Measurements from ENCODE around the gene TREH.
"Not testable (repeated sequence)": the region's sequence is repeated elsewhere in the genome, so short reads cannot be mapped to it uniquely, and the experiment has no call there.

DNA sequence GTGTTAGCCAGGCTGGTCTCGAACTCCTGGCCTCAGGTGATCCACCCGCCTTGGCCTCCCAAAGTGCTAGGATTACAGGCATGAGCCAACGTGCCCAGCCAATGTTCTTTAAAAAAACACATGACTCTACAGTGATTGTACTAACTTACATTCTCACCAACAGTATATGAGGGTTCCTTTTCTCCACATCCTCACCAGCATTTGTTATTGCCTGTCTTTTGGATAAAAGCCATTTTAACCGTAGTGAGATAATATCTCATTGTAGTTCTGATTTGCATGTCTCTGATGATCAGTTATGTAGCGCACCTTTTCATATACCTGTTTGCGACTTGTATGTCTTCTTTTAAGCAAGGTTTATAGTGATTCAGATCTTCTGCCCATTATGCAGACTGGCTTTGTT is 3.5 kb upstream of the TREH start:
- TF ChIP-seq, protein P1, sequence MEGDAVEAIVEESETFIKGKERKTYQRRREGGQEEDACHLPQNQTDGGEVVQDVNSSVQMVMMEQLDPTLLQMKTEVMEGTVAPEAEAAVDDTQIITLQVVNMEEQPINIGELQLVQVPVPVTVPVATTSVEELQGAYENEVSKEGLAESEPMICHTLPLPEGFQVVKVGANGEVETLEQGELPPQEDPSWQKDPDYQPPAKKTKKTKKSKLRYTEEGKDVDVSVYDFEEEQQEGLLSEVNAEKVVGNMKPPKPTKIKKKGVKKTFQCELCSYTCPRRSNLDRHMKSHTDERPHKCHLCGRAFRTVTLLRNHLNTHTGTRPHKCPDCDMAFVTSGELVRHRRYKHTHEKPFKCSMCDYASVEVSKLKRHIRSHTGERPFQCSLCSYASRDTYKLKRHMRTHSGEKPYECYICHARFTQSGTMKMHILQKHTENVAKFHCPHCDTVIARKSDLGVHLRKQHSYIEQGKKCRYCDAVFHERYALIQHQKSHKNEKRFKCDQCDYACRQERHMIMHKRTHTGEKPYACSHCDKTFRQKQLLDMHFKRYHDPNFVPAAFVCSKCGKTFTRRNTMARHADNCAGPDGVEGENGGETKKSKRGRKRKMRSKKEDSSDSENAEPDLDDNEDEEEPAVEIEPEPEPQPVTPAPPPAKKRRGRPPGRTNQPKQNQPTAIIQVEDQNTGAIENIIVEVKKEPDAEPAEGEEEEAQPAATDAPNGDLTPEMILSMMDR (IDR thresholded peaks at IDR 0.05), result not testable (repeated sequence)
- TF ChIP-seq POLR2AphosphoS5, POLR2A (IDR thresholded peaks at IDR 0.05): not testable (repeated sequence)

Measured in sigmoid colon (tissue), 4 donors.